ENCODE measurements around the gene PSMG3. TPM values are rescaled to one million over a fixed set of nuclear protein-coding genes. Genes with fewer than 3 reads are reported as not detected.

The PSMG3 gene
- polyA plus RNA-seq, 1 donor (not counting 4 experiments of a cell fraction or from before 2014, with no cell fraction given), result 49.6 TPM

- H3K36me3 ChIP-seq (ENCODE audit: control insufficient read depth in 2 of 2, extremely low read depth in 1 of 2, insufficient read depth in 2 of 2, low read length in 2 of 2), result no peaks in the 10 kb centered on the region
- no peak overlapping the region for H2AFZ ChIP-seq (ENCODE audit: control insufficient read depth, low read length)
- TF ChIP-seq EZH2 (IDR thresholded peaks at IDR 0.05; ENCODE audit: low read length), result no peak
- TF ChIP-seq, protein P1, sequence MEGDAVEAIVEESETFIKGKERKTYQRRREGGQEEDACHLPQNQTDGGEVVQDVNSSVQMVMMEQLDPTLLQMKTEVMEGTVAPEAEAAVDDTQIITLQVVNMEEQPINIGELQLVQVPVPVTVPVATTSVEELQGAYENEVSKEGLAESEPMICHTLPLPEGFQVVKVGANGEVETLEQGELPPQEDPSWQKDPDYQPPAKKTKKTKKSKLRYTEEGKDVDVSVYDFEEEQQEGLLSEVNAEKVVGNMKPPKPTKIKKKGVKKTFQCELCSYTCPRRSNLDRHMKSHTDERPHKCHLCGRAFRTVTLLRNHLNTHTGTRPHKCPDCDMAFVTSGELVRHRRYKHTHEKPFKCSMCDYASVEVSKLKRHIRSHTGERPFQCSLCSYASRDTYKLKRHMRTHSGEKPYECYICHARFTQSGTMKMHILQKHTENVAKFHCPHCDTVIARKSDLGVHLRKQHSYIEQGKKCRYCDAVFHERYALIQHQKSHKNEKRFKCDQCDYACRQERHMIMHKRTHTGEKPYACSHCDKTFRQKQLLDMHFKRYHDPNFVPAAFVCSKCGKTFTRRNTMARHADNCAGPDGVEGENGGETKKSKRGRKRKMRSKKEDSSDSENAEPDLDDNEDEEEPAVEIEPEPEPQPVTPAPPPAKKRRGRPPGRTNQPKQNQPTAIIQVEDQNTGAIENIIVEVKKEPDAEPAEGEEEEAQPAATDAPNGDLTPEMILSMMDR (optimal IDR thresholded peaks at IDR 0.05 in 1 of 3, IDR thresholded peaks at IDR 0.05 in 1 of 3, conservative IDR thresholded peaks at IDR 0.05 in 1 of 3; ENCODE audit: extremely low read depth in 1 of 3, insufficient read depth in 2 of 3, low read length in 3 of 3), result no peak
- no peak overlapping the region for H3K4me2 ChIP-seq (ENCODE audit: control insufficient read depth, extremely low read depth, insufficient read depth, low read depth, low read length)
- no peaks in the 10 kb centered on the region for H3K79me2 ChIP-seq (ENCODE audit: control insufficient read depth, insufficient read depth, low read length)
- no peak overlapping the region for H3K4me3 ChIP-seq (ENCODE audit: control insufficient read depth in 2 of 3, extremely low read depth in 1 of 3, insufficient read depth in 2 of 3, low read depth in 1 of 3, low read length in 3 of 3)
- FAIRE-seq (no peak), DNase-seq (ENCODE audit: low read depth, low spot score) (no peak)
- dilution Hi-C loops (cut with MboI; ENCODE audit: extremely low pct_ligation_motif_present, low sequenced_read_pairs), result no loop called here
- H3K9me3 ChIP-seq (ENCODE audit: control insufficient read depth, low read depth, low read length), result peaks cover 5% of the 10 kb centered on the region
- H3K27ac ChIP-seq (ENCODE audit: control insufficient read depth, insufficient read depth, low read length), result no peak overlapping the region
- H3K9me1 ChIP-seq (ENCODE audit: control insufficient read depth, extremely low read depth, insufficient read depth, low read length), result no peaks in the 10 kb centered on the region
- H4K20me1 ChIP-seq (ENCODE audit: control insufficient read depth, extremely low read depth, insufficient read depth, low read length), result peaks cover 3% of the 10 kb centered on the region
- peaks cover 60% of the 10 kb centered on the region for H3K27me3 ChIP-seq (ENCODE audit: control insufficient read depth, extremely low read depth, insufficient read depth, low read length)
- H3K9ac ChIP-seq (ENCODE audit: control insufficient read depth, extremely low read depth, insufficient read depth, low read length), result no peak overlapping the region
- H3K4me1 ChIP-seq (ENCODE audit: control insufficient read depth, extremely low read depth, insufficient read depth, low read length), result peaks cover 3% of the 10 kb centered on the region
These were observed 21.1 kb upstream of the PSMG3 start for GRCh38 chr7:1590887-1591286.

- Histone ChIP-seq H3K4me1 (ENCODE audit: control insufficient read depth, extremely low read depth, insufficient read depth, low read length) (peaks cover 3% of the 10 kb centered on the region), H3K27me3 (ENCODE audit: control insufficient read depth, extremely low read depth, insufficient read depth, low read length) (peaks cover 61% of the 10 kb centered on the region), H3K9ac (ENCODE audit: control insufficient read depth, extremely low read depth, insufficient read depth, low read length) (no peak overlapping the region), H3K4me2 (ENCODE audit: control insufficient read depth, extremely low read depth, insufficient read depth, low read depth, low read length) (no peak overlapping the region), H3K36me3 (ENCODE audit: control insufficient read depth in 2 of 2, extremely low read depth in 1 of 2, insufficient read depth in 2 of 2, low read length in 2 of 2) (no peaks in the 10 kb centered on the region), H3K4me3 (ENCODE audit: control insufficient read depth in 2 of 3, extremely low read depth in 1 of 3, insufficient read depth in 2 of 3, low read depth in 1 of 3, low read length in 3 of 3) (no peak overlapping the region), H3K9me3 (ENCODE audit: control insufficient read depth, low read depth, low read length) (peaks cover 5% of the 10 kb centered on the region), H3K9me1 (ENCODE audit: control insufficient read depth, extremely low read depth, insufficient read depth, low read length) (no peaks in the 10 kb centered on the region), H3K27ac (ENCODE audit: control insufficient read depth, insufficient read depth, low read length) (no peak overlapping the region), H4K20me1 (ENCODE audit: control insufficient read depth, extremely low read depth, insufficient read depth, low read length) (peaks cover 3% of the 10 kb centered on the region), H2AFZ (ENCODE audit: control insufficient read depth, low read length) (no peak overlapping the region), H3K79me2 (ENCODE audit: control insufficient read depth, insufficient read depth, low read length) (no peaks in the 10 kb centered on the region)
- TF ChIP-seq, protein P1 (optimal IDR thresholded peaks at IDR 0.05 in 1 of 3, IDR thresholded peaks at IDR 0.05 in 1 of 3, conservative IDR thresholded peaks at IDR 0.05 in 1 of 3; ENCODE audit: extremely low read depth in 1 of 3, insufficient read depth in 2 of 3, low read length in 3 of 3), result no peak
- TF ChIP-seq EZH2 (IDR thresholded peaks at IDR 0.05; ENCODE audit: low read length), result no peak
- no peak for FAIRE-seq
- dilution Hi-C loops (cut with MboI; ENCODE audit: extremely low pct_ligation_motif_present, low sequenced_read_pairs), result no loop called here
- no peak for DNase-seq (ENCODE audit: low read depth, low spot score)
These were observed 20.6 kb upstream of the PSMG3 start for GRCh38 chr7:1590476-1590875.
